HCEC 1CT (cell line): ENCODE results near the gene DIRAS1.
"Not testable (repeated sequence)": the region's sequence is repeated elsewhere in the genome, so short reads cannot be mapped to it uniquely, and the experiment has no call there.

ENCODE experiments used
- DNase-seq: peaks from one replicate; pipeline ENCODE4 v3.0.0-alpha.2; 2017

Gene DIRAS1

GRCh38 chr19:2703691-2704216 lies 17.4 kb downstream of the DIRAS1 start:
- no peak for DNase-seq

DNA sequence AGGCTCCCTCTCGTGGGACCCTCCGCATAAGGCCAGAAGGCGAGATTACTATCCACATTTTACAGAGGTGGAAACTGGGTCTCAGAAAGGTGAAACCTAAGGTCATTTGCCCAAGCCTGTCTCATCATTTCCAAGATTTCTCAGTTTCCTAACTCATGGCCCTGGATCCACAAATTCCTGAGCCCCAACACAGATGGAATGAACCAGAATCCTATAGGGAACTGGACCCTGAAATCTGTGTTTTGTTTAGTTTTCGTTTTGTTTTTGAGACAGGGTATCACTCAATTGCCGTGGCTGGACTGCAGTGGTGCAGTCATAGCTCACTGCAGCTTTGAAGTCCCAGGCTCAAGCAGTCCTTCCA lies 18.1 kb downstream of the DIRAS1 start:
- DNase-seq, result no peak

- peak; percentile 70 for DNase-seq
Observed at GRCh38 chr19:2702170-2703076, 18.7 kb downstream of the DIRAS1 start, which contains the start of gene GNG7. TSS of gene GNG7 (minus strand) at chr19:2702694. CDS start at chr19:2520688, 182,006 bp downstream.

- DNase-seq, result no peak
Observed at GRCh38 chr19:2701361-2702169, 19.6 kb downstream of the DIRAS1 start.

- DNase-seq, result no peak
Observed at GRCh38 chr19:2700660-2701360, 20.4 kb downstream of the DIRAS1 start.

DNA sequence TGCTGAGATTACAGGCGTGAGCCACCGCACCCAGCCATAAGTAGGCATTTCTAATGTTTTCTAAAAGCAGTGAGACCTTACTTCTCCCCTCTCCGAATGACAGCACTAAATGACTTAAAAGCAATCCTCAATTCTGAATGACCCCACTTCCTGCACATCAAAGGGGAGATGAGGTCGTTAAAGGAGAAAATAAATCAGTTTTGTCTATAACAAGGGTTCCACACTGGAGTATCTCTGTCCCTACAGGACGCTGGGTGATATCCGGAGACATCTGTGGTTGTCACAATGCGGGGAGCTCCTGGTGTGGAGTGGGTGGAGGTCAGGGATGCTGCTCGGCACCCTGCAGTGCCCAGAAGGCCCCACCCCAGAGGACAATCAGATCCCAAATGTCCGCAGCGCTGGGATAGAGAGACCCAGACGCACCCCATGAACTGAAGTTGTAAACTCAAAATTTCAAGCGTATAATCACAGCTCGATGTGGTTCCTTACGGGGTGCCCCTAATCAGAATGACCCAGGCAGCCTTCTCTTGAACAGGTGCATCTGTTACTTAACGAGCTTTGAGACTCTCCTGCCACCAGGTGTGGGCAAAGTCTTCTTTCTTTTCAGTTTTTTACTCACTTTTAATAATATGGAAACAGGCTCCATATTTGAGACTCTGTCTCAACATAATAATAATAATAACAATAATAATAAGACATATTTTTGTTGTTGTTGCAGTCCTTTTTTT lies 21.6 kb downstream of the DIRAS1 start:
- no peak for DNase-seq

GRCh38 chr19:2694196-2694595 lies 27.0 kb downstream of the DIRAS1 start:
- no peak for DNase-seq

DNA sequence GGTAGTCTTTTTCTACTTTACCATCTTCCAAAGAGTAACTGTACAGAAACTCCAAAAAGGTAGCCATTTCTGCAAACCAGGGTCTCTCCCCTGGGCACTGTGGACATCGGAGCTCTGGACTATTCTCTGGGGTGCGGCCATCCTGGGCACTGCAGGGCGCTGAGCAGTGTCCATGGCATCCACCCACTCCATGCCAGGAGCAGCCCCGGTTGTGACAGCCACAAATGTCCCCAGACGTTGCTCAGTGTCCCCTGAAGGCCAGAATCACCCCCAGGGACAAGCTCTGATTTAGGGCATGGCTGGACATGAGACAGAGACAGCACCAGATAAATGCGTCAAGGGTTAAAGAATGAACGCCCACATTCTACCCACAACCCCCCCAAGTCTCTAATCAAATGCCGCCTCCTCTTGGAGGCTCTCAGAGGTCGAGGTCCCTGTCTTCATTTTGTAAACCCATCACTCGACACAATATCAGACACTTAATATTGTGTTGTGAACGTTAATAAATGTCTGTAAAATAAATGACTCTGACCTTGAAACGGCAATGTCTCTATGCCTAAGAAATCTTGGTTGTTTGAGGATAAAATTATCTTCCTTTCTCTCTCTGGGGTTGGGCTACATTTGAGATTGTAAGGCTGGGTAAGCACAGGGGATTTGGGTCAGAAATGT lies 27.5 kb downstream of the DIRAS1 start:
- DNase-seq, result no peak

- DNase-seq, result no peak
Observed at GRCh38 chr19:2691951-2692350, 29.2 kb downstream of the DIRAS1 start.

DNA sequence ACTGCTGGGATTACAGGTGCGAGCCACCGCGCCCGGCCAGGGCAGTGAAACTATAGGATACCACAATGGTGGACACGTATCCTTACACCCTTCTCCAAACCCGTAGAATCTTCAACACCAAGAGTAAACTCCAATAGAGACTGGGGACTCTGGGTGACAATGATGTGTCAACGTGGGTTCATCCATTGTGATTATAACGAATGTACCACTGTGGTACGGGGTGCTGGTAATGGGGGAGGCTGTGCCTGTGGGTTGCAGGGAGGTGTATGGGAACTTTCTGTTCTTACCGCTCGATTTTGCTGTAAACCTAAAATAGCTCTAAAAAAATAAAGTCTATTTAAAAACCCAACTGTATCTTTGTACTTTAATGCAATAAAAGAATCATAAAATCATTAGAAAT lies 30.3 kb downstream of the DIRAS1 start:
- DNase-seq, result no peak

DNA sequence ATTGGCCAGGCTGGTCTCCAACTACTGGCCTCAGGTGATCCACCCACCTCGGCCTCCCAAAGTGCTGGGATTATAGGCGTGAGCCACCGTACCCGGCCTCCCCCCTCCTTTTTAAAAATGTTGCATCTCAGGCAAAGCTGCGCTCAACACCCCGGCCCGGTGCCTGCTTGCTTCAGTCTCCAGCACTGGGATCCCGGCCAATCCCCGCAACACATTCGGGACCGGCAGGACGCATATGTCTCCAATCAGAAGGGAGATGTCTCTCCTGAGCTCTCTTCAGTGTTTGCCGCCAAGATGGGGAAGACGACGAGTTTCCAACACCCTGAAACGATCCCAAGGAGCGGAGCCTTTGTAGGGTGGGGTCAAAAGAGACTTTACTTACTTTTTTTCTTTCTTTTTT lies 34.8 kb downstream of the DIRAS1 start:
- DNase-seq, result no peak

- DNase-seq, result no peak
Observed at GRCh38 chr19:2685204-2685704, 35.9 kb downstream of the DIRAS1 start.

DNA sequence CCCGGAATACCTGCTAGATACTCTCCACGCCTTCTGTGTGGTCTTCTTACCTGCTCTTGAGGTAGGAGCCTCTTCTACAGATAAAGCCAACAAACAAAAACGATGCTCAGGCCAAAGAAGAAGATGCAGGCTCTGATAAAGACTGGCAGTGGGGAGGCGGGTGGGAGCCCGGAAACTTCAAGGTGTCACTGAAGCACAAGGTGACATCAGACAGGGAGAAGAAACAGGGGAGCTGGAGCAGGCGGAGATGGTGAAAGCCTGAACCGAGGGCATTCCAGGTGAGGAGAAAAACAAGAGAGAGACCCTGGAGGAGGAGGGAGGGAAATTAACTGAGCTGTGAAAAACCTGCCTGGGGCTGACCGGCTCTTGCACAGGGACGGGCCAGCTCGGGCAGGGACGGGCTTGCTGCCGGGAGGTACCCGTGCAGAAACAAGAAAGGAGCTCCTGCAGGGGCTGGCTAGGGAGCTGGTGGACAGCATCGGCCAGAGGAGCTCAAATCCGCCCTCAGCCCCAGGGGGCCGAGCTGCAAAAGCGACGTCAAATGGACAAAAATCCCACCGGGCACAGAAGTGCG lies 37.7 kb downstream of the DIRAS1 start:
- no peak for DNase-seq

- no peak for DNase-seq
Observed at GRCh38 chr19:2680808-2681207, 40.4 kb downstream of the DIRAS1 start.

- DNase-seq, result no peak
Observed at GRCh38 chr19:2679439-2679838, 41.7 kb downstream of the DIRAS1 start.

DNA sequence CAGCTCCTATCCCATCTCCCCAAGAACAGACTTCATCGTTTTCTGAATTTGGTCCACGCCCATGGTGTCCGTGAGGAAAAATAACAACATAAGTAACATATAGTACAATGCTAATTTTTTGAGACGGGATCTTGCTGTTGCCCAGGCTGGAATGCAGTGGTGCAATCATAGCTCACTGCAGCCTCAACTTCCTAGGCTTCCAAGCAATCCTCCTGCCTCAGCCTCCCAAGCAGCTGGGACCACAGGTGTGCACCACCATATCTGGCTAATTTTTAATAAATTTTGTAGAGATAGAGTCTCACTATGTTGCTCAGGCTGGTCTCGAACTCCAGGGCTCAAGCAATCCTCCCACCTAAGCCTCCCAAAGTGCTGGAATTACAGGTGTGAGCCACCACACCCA lies 42.2 kb downstream of the DIRAS1 start:
- not testable (repeated sequence) for DNase-seq

DNA sequence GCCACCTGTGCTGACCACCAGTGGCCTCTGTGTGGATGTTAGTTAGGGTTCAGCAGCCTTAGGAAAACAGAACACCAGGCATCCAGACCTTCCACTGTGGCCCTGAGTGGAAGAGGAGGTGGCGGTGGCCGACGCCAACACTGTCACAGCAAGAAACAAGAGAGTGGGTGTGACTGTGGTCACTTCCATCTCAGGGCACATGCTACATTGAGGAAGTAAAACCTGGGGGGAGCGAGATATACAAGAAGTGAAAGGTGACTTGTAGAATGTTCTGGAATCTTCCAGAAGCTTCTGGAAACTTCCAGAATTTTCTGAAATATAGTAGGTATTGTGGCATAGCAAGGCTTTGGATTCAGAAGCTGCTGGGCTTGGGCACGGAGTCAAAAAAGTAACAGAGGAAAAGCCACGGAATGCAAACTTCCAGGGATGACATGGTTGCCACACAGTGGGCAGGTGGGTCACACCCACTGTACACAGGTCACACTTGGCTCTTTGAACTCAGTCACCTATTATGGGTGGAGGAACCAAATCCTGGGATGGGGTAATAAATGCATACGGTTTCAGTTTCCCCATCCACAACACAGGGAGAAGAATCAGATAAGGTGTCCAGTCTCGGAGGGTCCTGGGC lies 43.0 kb downstream of the DIRAS1 start:
- DNase-seq, result no peak

DNA sequence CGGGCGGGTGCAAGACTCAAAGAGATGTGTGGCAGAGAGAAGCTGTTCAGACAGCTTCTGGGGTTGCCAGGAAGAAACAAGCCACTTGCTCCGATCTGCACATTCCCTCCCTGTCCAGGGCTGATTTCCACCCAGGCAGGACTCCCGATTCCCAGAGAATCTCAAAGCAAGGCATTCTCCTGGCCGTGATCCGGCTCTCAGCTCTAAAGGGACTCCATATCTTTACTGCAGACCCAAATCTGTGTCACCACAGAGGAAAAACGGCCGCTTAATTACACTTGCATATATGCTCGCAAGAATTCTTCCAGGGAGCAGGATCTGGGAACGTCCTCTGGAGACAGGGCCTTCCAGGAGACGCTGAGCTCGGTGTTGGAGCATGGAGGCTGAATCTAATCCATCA lies 44.3 kb downstream of the DIRAS1 start:
- no peak for DNase-seq

DNA sequence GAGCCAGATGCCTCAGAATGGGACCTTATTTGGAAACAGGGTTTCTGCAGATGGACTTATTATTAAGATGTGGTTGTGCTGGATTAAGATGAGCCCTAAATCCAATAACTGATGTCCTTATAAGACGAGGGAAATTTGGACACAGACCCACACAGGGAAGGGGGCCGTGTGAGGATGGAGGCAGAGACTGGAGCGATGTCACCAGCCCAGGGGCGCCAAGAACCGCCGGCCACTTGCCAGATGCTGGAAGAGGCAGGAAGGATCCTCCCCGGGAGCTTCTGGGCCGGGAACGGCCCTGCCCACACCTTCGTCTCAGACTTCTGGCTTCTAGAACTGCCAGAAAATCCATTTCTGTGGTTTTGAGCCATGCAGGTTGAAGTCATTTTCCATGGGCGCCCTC lies 45.3 kb downstream of the DIRAS1 start:
- DNase-seq, result no peak

- DNase-seq, result no peak
Observed at GRCh38 chr19:2670217-2670616, 51.0 kb downstream of the DIRAS1 start.
